Hypothalamus (tissue), 51 donors: ENCODE measurements around the gene TRAF3.

ENCODE experiments used
- DNase-seq, 51 donors: peaks; one replicate each; lab custom pipeline; 2025; lab: John Stamatoyannopoulos, UW

Gene TRAF3

GRCh38 chr14:102902523-102903247 lies 125.4 kb downstream of the TRAF3 start:
- DNase-seq = no peak

- DNase-seq = no peak
These were observed 126.1 kb downstream of the TRAF3 start for GRCh38 chr14:102903248-102903888.

GRCh38 chr14:102903889-102904512 lies 126.8 kb downstream of the TRAF3 start:
- no peak for DNase-seq

- DNase-seq = no peak
These were observed 128.2 kb downstream of the TRAF3 start for GRCh38 chr14:102905116-102906108.

GRCh38 chr14:102906616-102907302 lies 129.5 kb downstream of the TRAF3 start:
- DNase-seq = no peak

- no peak for DNase-seq
These were observed 130.1 kb downstream of the TRAF3 start for GRCh38 chr14:102907303-102907844.

- DNase-seq = no peak
These were observed 130.9 kb downstream of the TRAF3 start for GRCh38 chr14:102907980-102908730.

GRCh38 chr14:102908766-102909455 lies 131.7 kb downstream of the TRAF3 start:
- DNase-seq = no peak

- no peak for DNase-seq
These were observed 132.2 kb downstream of the TRAF3 start for GRCh38 chr14:102909462-102909861.

GRCh38 chr14:102909911-102910310 lies 132.7 kb downstream of the TRAF3 start:
- no peak for DNase-seq

GRCh38 chr14:102910442-102910841 lies 133.2 kb downstream of the TRAF3 start:
- DNase-seq = no peak

- no peak for DNase-seq
These were observed 134.3 kb downstream of the TRAF3 start for GRCh38 chr14:102911541-102911951.

GRCh38 chr14:102911991-102912761 lies 134.9 kb downstream of the TRAF3 start:
- no peak for DNase-seq

- DNase-seq = no peak
These were observed 136.3 kb downstream of the TRAF3 start for GRCh38 chr14:102913341-102914211.

GRCh38 chr14:102914474-102915291 lies 137.4 kb downstream of the TRAF3 start:
- DNase-seq = no peak
